Fibroblast of villous mesenchyme (primary cell): ENCODE results near the gene BCO1. TPM values are rescaled to one million over a fixed set of nuclear protein-coding genes. Genes with fewer than 3 reads are reported as not detected.

Source experiments
- DNase-seq: peaks from one replicate; pipeline ENCODE4 v3.0.0-alpha.2; 2010; ENCODE audit warnings: low read depth
- H3K4me3 ChIP-seq: 2 replicates; pipeline ENCODE4 v1.5.1; 2011; ENCODE audit warnings: low read depth, mild to moderate bottlenecking, low read length
- CTCF ChIP-seq: IDR thresholded peaks from 2 replicates; pipeline ENCODE4 v1.5.1; 2012; ENCODE audit warnings: low read depth, mild to moderate bottlenecking, low read length; ENCODE audit not compliant: insufficient read depth
- total RNA-seq: library from RNA; depleted of rRNA; stranded (reverse); fragments of >200 nt; gene quantifications from 2 replicates; pipeline ENCODE4 v1.2.3, GENCODE V29; 2012

BCO1 gene
- total RNA-seq, 1 donor: not detected

- H3K4me3 ChIP-seq: no peak overlapping the region
- DNase-seq: no peak
- TF ChIP-seq CTCF: no peak
Observed at GRCh38 chr16:81292936-81293335, 54.4 kb downstream of the BCO1 start.

GRCh38 chr16:81293909-81294802 is 55.7 kb downstream of the BCO1 start:
- TF ChIP-seq CTCF: no peak
- DNase-seq: peak; percentile 69
- H3K4me3 ChIP-seq: no peak overlapping the region

- no peak overlapping the region for H3K4me3 ChIP-seq
- DNase-seq: no peak
- TF ChIP-seq CTCF: no peak
Observed at GRCh38 chr16:81296631-81297030, 58.1 kb downstream of the BCO1 start.

GRCh38 chr16:81307770-81308169 is 69.3 kb downstream of the BCO1 start:
- TF ChIP-seq CTCF: no peak

GRCh38 chr16:81310045-81310644 is 71.7 kb downstream of the BCO1 start:
- no peak for DNase-seq
- no peak overlapping the region for H3K4me3 ChIP-seq
- no peak for TF ChIP-seq CTCF

More at GRCh38 chr16:81307770-81308169, 69.3 kb downstream of the BCO1 start:
- DNase-seq: no peak
- no peak overlapping the region for H3K4me3 ChIP-seq

GRCh38 chr16:81311762-81312161 is 73.3 kb downstream of the BCO1 start:
- DNase-seq: no peak
- TF ChIP-seq CTCF: no peak

More at GRCh38 chr16:81311762-81312161, 73.3 kb downstream of the BCO1 start:
- no peak overlapping the region for H3K4me3 ChIP-seq
